Astrocyte of the cerebellum (primary cell): Measurements from ENCODE around the gene TMEM107.

Experiments
- DNase-seq: peaks from one replicate; pipeline ENCODE4 v3.0.0-alpha.2; 2011; ENCODE audit warnings: low read depth
- H3K4me3 ChIP-seq: 2 replicates; pipeline ENCODE4 v1.5.1; 2011; ENCODE audit warnings: mild to moderate bottlenecking, low read depth, low read length, moderate library complexity
- CTCF ChIP-seq: IDR thresholded peaks from 2 replicates; pipeline ENCODE4 v1.5.1; 2012; ENCODE audit warnings: low read length, low read depth, moderate library complexity, mild to moderate bottlenecking; ENCODE audit errors: missing control alignments
- in situ Hi-C: cut with HindIII; loops from 2 replicates; pipeline ENCODE4 v1.10.0; 2017; ENCODE audit warnings: low sequenced_read_pairs

The TMEM107 gene

GRCh38 chr17:8167526-8167925 is 8.7 kb downstream of the TMEM107 start:
- TF ChIP-seq CTCF, result no peak
- no peak overlapping the region for H3K4me3 ChIP-seq
- in situ Hi-C loops, result no loop called here
- DNase-seq, result no peak

DNA sequence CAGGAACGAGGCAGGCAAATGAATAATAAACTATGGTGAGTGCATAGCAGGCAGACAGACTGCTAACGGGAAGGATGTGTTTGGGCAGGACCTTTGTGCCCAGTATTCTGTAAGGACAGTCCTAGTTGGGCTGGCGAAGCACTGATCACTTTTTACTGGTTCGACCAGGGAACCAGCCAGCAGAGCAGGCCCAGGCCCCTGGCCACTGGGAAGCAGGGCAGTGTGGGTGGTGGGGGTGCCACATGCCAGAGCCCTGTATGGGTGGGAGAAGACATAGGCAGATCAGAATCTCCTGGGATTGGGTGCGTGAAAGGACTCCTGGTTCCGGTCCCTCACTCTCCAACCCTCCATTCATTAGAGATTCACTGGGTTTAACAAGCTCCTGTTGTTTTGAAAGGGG is 9.4 kb downstream of the TMEM107 start:
- in situ Hi-C loops, result no loop called here
- TF ChIP-seq CTCF, result no peak
- no peak for DNase-seq
- H3K4me3 ChIP-seq, result no peak overlapping the region

GRCh38 chr17:8164815-8165131 is 11.4 kb downstream of the TMEM107 start:
- no peak for DNase-seq
- in situ Hi-C loops, result no loop called here
- no peak overlapping the region for H3K4me3 ChIP-seq
- TF ChIP-seq CTCF, result no peak

DNA sequence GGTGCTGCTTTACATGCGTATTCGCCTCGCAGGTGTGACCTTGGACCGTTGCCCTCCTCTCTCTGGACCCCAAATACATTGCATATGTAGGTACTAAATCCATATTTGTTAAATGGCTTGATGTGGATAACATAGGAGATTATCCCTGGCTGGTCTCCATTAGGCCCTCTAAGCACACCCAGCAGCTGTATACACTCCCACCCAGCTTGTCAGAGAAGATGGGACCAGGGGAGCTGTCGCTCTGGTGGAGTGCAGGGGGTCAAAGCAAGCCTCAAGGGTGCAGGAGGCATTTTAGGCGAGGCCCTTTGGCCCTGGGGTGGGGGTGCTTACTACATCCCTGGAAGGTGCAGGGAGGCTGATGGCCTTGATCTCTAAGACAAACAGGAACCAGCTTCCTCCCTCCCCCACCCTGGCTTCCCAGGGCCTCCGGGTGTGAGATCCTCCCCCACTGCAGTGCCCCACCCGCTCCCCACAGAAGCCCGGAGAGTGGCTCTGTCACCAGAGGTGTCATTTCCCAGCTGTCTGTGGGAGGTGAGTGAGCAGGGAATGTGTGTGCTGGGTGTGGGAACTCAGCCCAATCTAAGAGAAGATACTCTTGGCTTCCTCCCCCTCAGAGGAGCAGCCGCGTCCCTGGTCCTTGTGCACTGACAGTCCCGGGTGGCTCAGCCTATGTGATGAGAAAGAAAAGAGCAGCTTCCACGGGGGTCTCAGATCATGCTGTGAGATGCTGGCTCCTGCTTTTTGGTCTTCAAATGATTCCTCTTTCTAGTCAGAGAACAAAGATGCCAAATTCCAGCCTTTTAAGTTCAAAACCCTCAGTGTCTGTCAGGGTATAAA is 12.0 kb downstream of the TMEM107 start:
- TF ChIP-seq CTCF, result no peak
- in situ Hi-C loops, result no loop called here
- DNase-seq, result no peak
- H3K4me3 ChIP-seq, result no peak overlapping the region

- TF ChIP-seq CTCF, result no peak
- peak overlapping the region; percentile 92 for H3K4me3 ChIP-seq
- DNase-seq, result no peak
- in situ Hi-C loops, result no loop called here
These were observed 12.9 kb downstream of the TMEM107 start for GRCh38 chr17:8162997-8163977.

- H3K4me3 ChIP-seq, result peak within 1 kb of the TSS; percentile 92
- DNase-seq, result no peak
- in situ Hi-C loops, result no loop called here
These were observed 13.8 kb downstream of the TMEM107 start, which contains the start of gene VAMP2 for GRCh38 chr17:8162233-8162996. TSS of gene VAMP2 (minus strand) at chr17:8162948. CDS start at chr17:8162879, 69 bp downstream.

More at GRCh38 chr17:8162233-8162996, 13.8 kb downstream of the TMEM107 start, which contains the start of gene VAMP2:
- no peak for TF ChIP-seq CTCF
